GM23338 (cell line): ENCODE measurements around the gene KDELR1. TPM values are rescaled to one million over a fixed set of nuclear protein-coding genes. Genes with fewer than 3 reads are reported as not detected.

Experiments
- ATAC-seq: fragments of 200-7000 bp; cut with Tn5 transposase; 3 replicates; pipeline ENCODE4 v1.9.1; 2020
- DNase-seq: peaks from one replicate; pipeline ENCODE4 v3.0.0-alpha.2; 2015; ENCODE audit warnings: low spot score
- H2AFZ ChIP-seq: fragments of 200-600 bp; sonication (generic); 2 replicates; pipeline ENCODE4 v1.8.0; 2016; ENCODE audit warnings: antibody characterized with exemption, mild to moderate bottlenecking, moderate library complexity
- H3F3A ChIP-seq: fragments of 200-600 bp; sonication (generic); replicated peaks from 2 replicates; pipeline ENCODE4 v1.8.0; 2017; ENCODE audit warnings: antibody characterized with exemption, mixed run types, low read depth
- H3K27ac ChIP-seq: fragments of 200-600 bp; sonication (generic); 2 replicates; pipeline ENCODE4 v1.6.1; 2016; ENCODE audit warnings: low read depth
- H3K27me3 ChIP-seq: fragments of 200-600 bp; sonication (generic); 2 replicates; pipeline ENCODE4 v1.8.0; 2016; ENCODE audit warnings: mild to moderate bottlenecking, mixed run types, moderate library complexity; ENCODE audit not compliant: insufficient read depth
- H3K36me3 ChIP-seq: fragments of 200-600 bp; sonication (generic); 2 replicates; pipeline ENCODE4 v1.8.0; 2016; ENCODE audit warnings: mild to moderate bottlenecking; ENCODE audit not compliant: insufficient read depth
- H3K4me1 ChIP-seq: fragments of 200-600 bp; sonication (generic); 2 replicates; pipeline ENCODE4 v1.8.0; 2016; ENCODE audit warnings: mild to moderate bottlenecking, moderate library complexity; ENCODE audit not compliant: insufficient read depth
- H3K4me2 ChIP-seq: fragments of 200-600 bp; sonication (generic); 2 replicates; pipeline ENCODE4 v1.7.1; 2017; ENCODE audit warnings: mixed run types
- H3K4me3 ChIP-seq: fragments of 200-600 bp; sonication (generic); 2 replicates; pipeline ENCODE4 v1.6.1; 2016; ENCODE audit warnings: mixed run types
- H3K79me2 ChIP-seq: fragments of 200-600 bp; sonication (generic); replicated peaks from 2 replicates; pipeline ENCODE4 v1.8.0; 2017; ENCODE audit warnings: mild to moderate bottlenecking; ENCODE audit not compliant: insufficient read depth
- H3K9me2 ChIP-seq: fragments of 200-600 bp; sonication (generic); 2 replicates; pipeline ENCODE4 v1.8.0; 2017; ENCODE audit not compliant: insufficient read depth
- H4K20me1 ChIP-seq: fragments of 200-600 bp; sonication (generic); replicated peaks from 2 replicates; pipeline ENCODE4 v1.8.0; 2017; ENCODE audit warnings: mild to moderate bottlenecking; ENCODE audit not compliant: insufficient read depth
- H3K27ac Mint-ChIP-seq: 2 replicates; pipeline ENCODE4 v1.8.0; 2020; ENCODE audit warnings: inconsistent platforms, mild to moderate bottlenecking, moderate library complexity, mixed read lengths
- H3K27me3 Mint-ChIP-seq: 3 replicates; pipeline ENCODE4 v1.8.0; 2022; ENCODE audit warnings: low read depth, mild to moderate bottlenecking, moderate library complexity, mixed read lengths, inconsistent platforms; ENCODE audit not compliant: insufficient read depth, poor library complexity
- H3K36me3 Mint-ChIP-seq: 3 replicates; pipeline ENCODE4 v1.8.0; 2021; ENCODE audit warnings: low read depth, mild to moderate bottlenecking, inconsistent platforms, moderate library complexity, mixed read lengths
- H3K4me1 Mint-ChIP-seq: 3 replicates; pipeline ENCODE4 v1.8.0; 2020; ENCODE audit warnings: mild to moderate bottlenecking, inconsistent platforms, mixed read lengths
- H3K4me3 Mint-ChIP-seq: 3 replicates; pipeline ENCODE4 v1.8.0; 2021; ENCODE audit warnings: moderate library complexity, mild to moderate bottlenecking, inconsistent platforms, mixed read lengths
- H3K9me3 Mint-ChIP-seq: 3 replicates; pipeline ENCODE4 v1.8.0; 2020; ENCODE audit warnings: moderate library complexity, mild to moderate bottlenecking, inconsistent platforms, mixed read lengths
- CREB1 ChIP-seq: fragments of 250-450 bp; sonication (Bioruptor Pico); IDR thresholded peaks from 2 replicates; pipeline ENCODE4 v1.5.0; 2020; ENCODE audit warnings: low read depth, mild to moderate bottlenecking, moderate library complexity
- CTCF ChIP-seq, 2 experiments: fragments of 200-600 bp in 1 of 2; sonication (generic) in 1 of 2; conservative IDR thresholded peaks; 2 replicates each; pipeline versions ENCODE4 v1.5.1 to v1.6.1; 2016 to 2017; ENCODE audit warnings: antibody characterized with exemption in 2 of 2, low read depth in 2 of 2, mild to moderate bottlenecking in 2 of 2, moderate library complexity in 1 of 2
- EZH2 ChIP-seq: fragments of 200-600 bp; sonication (generic); IDR thresholded peaks from one replicate; pipeline ENCODE4 v1.8.0; 2017; ENCODE audit warnings: antibody characterized with exemption, mild to moderate bottlenecking, low read depth; ENCODE audit not compliant: unreplicated experiment
- EZH2phosphoT487 ChIP-seq: fragments of 200-600 bp; sonication (generic); IDR thresholded peaks from one replicate; pipeline ENCODE4 v1.8.1; 2018; ENCODE audit warnings: antibody characterized with exemption; ENCODE audit not compliant: unreplicated experiment
- JUNB ChIP-seq: IDR thresholded peaks from one replicate; pipeline ENCODE4 v1.6.1; 2016; ENCODE audit warnings: antibody characterized with exemption; ENCODE audit not compliant: unreplicated experiment
- NANOG ChIP-seq: IDR thresholded peaks from 2 replicates; pipeline ENCODE4 v1.6.1; 2016; ENCODE audit warnings: antibody characterized with exemption, borderline replicate concordance
- POLR2AphosphoS5 ChIP-seq: IDR thresholded peaks from 2 replicates; pipeline ENCODE4 v1.6.1; 2016; ENCODE audit warnings: antibody characterized with exemption, low read depth
- STAT1 ChIP-seq: IDR thresholded peaks from one replicate; pipeline ENCODE4 v1.6.1; 2016; ENCODE audit warnings: antibody characterized with exemption; ENCODE audit not compliant: unreplicated experiment
- ZNF114 ChIP-seq: fragments of 250-450 bp; sonication (Bioruptor Pico); IDR thresholded peaks from 2 replicates; pipeline ENCODE4 v1.5.0; 2020; ENCODE audit warnings: mild to moderate bottlenecking, moderate library complexity
- ZNF331 ChIP-seq: fragments of 250-450 bp; sonication (Bioruptor Pico); IDR thresholded peaks from 2 replicates; pipeline ENCODE4 v1.5.0; 2020; ENCODE audit warnings: low read depth, mild to moderate bottlenecking, moderate library complexity
- polyA plus RNA-seq: library from polyadenylated mRNA; unstranded; fragments of >200 nt; fragmentation: Nextera tagmentation; extraction: Ambion mirVana; gene quantifications from 2 replicates; pipeline ENCODE4 v1.2.1, GENCODE V29; 2016
- total RNA-seq: library from RNA; depleted of rRNA; stranded (reverse); fragments of >200 nt; shearing (Covaris generic); gene quantifications from 2 replicates; pipeline ENCODE4 v1.2.3, GENCODE V29; 2014
- TF ChIP-seq, protein P1 (sequence below): IDR thresholded peaks from 2 replicates; pipeline ENCODE4 v1.6.1; 2016; ENCODE audit warnings: antibody characterized with exemption
- TF ChIP-seq, protein P2 (sequence below): fragments of 250-450 bp; sonication (Bioruptor Pico); IDR thresholded peaks from 2 replicates; pipeline ENCODE4 v1.5.0; 2020; ENCODE audit warnings: mild to moderate bottlenecking, moderate library complexity

Gene KDELR1
- total and polyA plus RNA-seq, 2 experiments from 2014 or later = 176 to 184 TPM

- Histone ChIP-seq H3K27ac (no peak overlapping the region), H3K36me3 (peaks cover 16% of the 10 kb centered on the region), H3K4me2 (no peak overlapping the region), H3K4me1 (peaks cover 15% of the 10 kb centered on the region), H2AFZ (no peak overlapping the region), H3K27me3 (no peaks in the 10 kb centered on the region), H4K20me1 (no peaks in the 10 kb centered on the region), H3K9me2 (no peaks in the 10 kb centered on the region), H3K4me3 (no peak overlapping the region), H3F3A (peaks cover 10% of the 10 kb centered on the region; the same call in 1 of the 2 replicates), H3K79me2 (no peaks in the 10 kb centered on the region)
- no peaks in the 10 kb centered on the region for H3K9me3 Mint-ChIP-seq
- H3K4me3 Mint-ChIP-seq = no peak overlapping the region
- DNase-seq = no peak
- H3K4me1 Mint-ChIP-seq = peaks cover 24% of the 10 kb centered on the region; the same call in 2 of the 3 replicates
- H3K36me3 Mint-ChIP-seq = peaks cover 15% of the 10 kb centered on the region
- no peak for ATAC-seq
- TF ChIP-seq, protein P1, sequence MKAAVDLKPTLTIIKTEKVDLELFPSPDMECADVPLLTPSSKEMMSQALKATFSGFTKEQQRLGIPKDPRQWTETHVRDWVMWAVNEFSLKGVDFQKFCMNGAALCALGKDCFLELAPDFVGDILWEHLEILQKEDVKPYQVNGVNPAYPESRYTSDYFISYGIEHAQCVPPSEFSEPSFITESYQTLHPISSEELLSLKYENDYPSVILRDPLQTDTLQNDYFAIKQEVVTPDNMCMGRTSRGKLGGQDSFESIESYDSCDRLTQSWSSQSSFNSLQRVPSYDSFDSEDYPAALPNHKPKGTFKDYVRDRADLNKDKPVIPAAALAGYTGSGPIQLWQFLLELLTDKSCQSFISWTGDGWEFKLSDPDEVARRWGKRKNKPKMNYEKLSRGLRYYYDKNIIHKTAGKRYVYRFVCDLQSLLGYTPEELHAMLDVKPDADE = no peak
- TF ChIP-seq JUNB (no peak), POLR2AphosphoS5 (no peak), NANOG (no peak), CREB1 (CRISPR knock-in tag) (no peak), ZNF331 (no peak), STAT1 (no peak), EZH2phosphoT487 (no peak), EZH2 (no peak), ZNF114 (CRISPR knock-in tag) (no peak), CTCF (conservative IDR thresholded peaks at IDR 0.05; ENCODE audit: low read depth in 2 of 2) (no peak)
- TF ChIP-seq, protein P2, sequence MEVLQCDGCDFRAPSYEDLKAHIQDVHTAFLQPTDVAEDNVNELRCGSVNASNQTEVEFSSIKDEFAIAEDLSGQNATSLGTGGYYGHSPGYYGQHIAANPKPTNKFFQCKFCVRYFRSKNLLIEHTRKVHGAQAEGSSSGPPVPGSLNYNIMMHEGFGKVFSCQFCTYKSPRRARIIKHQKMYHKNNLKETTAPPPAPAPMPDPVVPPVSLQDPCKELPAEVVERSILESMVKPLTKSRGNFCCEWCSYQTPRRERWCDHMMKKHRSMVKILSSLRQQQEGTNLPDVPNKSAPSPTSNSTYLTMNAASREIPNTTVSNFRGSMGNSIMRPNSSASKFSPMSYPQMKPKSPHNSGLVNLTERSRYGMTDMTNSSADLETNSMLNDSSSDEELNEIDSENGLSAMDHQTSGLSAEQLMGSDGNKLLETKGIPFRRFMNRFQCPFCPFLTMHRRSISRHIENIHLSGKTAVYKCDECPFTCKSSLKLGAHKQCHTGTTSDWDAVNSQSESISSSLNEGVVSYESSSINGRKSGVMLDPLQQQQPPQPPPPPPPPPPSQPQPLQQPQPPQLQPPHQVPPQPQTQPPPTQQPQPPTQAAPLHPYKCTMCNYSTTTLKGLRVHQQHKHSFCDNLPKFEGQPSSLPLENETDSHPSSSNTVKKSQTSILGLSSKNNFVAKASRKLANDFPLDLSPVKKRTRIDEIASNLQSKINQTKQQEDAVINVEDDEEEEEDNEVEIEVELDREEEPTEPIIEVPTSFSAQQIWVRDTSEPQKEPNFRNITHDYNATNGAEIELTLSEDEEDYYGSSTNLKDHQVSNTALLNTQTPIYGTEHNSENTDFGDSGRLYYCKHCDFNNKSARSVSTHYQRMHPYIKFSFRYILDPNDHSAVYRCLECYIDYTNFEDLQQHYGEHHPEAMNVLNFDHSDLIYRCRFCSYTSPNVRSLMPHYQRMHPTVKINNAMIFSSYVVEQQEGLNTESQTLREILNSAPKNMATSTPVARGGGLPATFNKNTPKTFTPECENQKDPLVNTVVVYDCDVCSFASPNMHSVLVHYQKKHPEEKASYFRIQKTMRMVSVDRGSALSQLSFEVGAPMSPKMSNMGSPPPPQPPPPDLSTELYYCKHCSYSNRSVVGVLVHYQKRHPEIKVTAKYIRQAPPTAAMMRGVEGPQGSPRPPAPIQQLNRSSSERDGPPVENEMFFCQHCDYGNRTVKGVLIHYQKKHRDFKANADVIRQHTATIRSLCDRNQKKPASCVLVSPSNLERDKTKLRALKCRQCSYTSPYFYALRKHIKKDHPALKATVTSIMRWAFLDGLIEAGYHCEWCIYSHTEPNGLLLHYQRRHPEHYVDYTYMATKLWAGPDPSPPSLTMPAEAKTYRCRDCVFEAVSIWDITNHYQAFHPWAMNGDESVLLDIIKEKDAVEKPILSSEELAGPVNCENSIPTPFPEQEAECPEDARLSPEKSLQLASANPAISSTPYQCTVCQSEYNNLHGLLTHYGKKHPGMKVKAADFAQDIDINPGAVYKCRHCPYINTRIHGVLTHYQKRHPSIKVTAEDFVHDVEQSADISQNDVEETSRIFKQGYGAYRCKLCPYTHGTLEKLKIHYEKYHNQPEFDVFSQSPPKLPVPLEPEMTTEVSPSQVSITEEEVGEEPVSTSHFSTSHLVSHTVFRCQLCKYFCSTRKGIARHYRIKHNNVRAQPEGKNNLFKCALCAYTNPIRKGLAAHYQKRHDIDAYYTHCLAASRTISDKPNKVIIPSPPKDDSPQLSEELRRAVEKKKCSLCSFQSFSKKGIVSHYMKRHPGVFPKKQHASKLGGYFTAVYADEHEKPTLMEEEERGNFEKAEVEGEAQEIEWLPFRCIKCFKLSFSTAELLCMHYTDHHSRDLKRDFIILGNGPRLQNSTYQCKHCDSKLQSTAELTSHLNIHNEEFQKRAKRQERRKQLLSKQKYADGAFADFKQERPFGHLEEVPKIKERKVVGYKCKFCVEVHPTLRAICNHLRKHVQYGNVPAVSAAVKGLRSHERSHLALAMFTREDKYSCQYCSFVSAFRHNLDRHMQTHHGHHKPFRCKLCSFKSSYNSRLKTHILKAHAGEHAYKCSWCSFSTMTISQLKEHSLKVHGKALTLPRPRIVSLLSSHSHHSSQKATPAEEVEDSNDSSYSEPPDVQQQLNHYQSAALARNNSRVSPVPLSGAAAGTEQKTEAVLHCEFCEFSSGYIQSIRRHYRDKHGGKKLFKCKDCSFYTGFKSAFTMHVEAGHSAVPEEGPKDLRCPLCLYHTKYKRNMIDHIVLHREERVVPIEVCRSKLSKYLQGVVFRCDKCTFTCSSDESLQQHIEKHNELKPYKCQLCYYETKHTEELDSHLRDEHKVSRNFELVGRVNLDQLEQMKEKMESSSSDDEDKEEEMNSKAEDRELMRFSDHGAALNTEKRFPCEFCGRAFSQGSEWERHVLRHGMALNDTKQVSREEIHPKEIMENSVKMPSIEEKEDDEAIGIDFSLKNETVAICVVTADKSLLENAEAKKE (CRISPR knock-in tag) = no peak
- peaks cover 26% of the 10 kb centered on the region for H3K27me3 Mint-ChIP-seq
- no peak overlapping the region for H3K27ac Mint-ChIP-seq
These were observed 26.1 kb upstream of the KDELR1 start for GRCh38 chr19:48417421-48417820.
